ENCODE data around the gene ADGRE1.

The ADGRE1 gene

GRCh38 chr19:6876748-6877147, 10.6 kb upstream of the ADGRE1 start:
- no peak for DNase-seq

- no peak for DNase-seq
Measured at GRCh38 chr19:6877766-6878165, 9.6 kb upstream of the ADGRE1 start.

- DNase-seq = no peak
Measured at GRCh38 chr19:6886277-6886897, 992 bp upstream of the ADGRE1 start.

GRCh38 chr19:6888967-6889366, 1.6 kb downstream of the ADGRE1 start:
- DNase-seq = no peak

- no peak for DNase-seq
Measured at GRCh38 chr19:6890401-6890913, 3.1 kb downstream of the ADGRE1 start.

- no peak for DNase-seq
Measured at GRCh38 chr19:6890938-6891337, 3.6 kb downstream of the ADGRE1 start.

GRCh38 chr19:6891761-6892385, 4.5 kb downstream of the ADGRE1 start:
- DNase-seq = no peak

GRCh38 chr19:6894313-6894712, 6.9 kb downstream of the ADGRE1 start:
- no peak for DNase-seq

- no peak for DNase-seq
Measured at GRCh38 chr19:6903446-6903845, 16.1 kb downstream of the ADGRE1 start.

- no peak for DNase-seq
Measured at GRCh38 chr19:6906559-6907060, 19.2 kb downstream of the ADGRE1 start.

- no peak for DNase-seq
Measured at GRCh38 chr19:6911523-6911922, 24.1 kb downstream of the ADGRE1 start.

- DNase-seq = no peak
Measured at GRCh38 chr19:6914321-6914720, 26.9 kb downstream of the ADGRE1 start.

- no peak for DNase-seq
Measured at GRCh38 chr19:6916952-6917351, 29.6 kb downstream of the ADGRE1 start.

GRCh38 chr19:6925386-6925785, 38.0 kb downstream of the ADGRE1 start:
- DNase-seq = no peak

GRCh38 chr19:6925801-6926751, 38.7 kb downstream of the ADGRE1 start:
- no peak for DNase-seq

- no peak for DNase-seq
Measured at GRCh38 chr19:6930190-6930589, 42.8 kb downstream of the ADGRE1 start.

GRCh38 chr19:6935069-6935468, 47.7 kb downstream of the ADGRE1 start:
- no peak for DNase-seq

GRCh38 chr19:6935618-6936017, 48.2 kb downstream of the ADGRE1 start:
- DNase-seq = no peak

- no peak for DNase-seq
Measured at GRCh38 chr19:6945733-6946132, 58.4 kb downstream of the ADGRE1 start.

- DNase-seq = no peak
Measured at GRCh38 chr19:6947745-6948144, 60.4 kb downstream of the ADGRE1 start.

- no peak for DNase-seq
Measured at GRCh38 chr19:6948884-6949283, 61.5 kb downstream of the ADGRE1 start.

GRCh38 chr19:6952956-6953355, 65.6 kb downstream of the ADGRE1 start:
- DNase-seq = no peak

- DNase-seq = no peak
Measured at GRCh38 chr19:6955082-6955481, 67.7 kb downstream of the ADGRE1 start.
